22Rv1 (cell line): ENCODE data around the gene CITED1.
"Not testable (repeated sequence)": the region's sequence is repeated elsewhere in the genome, so short reads cannot be mapped to it uniquely, and the experiment has no call there.

ENCODE experiments used
- H3K27ac ChIP-seq: fragments of 450-650 bp; 2 replicates; pipeline ENCODE4 v1.5.1; 2017
- CTCF ChIP-seq: fragments of 450-650 bp; IDR thresholded peaks from 2 replicates; pipeline ENCODE4 v1.5.1; 2017; ENCODE audit warnings: mild to moderate bottlenecking
- ZFX ChIP-seq: fragments of 450-650 bp; IDR thresholded peaks from 2 replicates; pipeline ENCODE4 v1.6.1; 2017; ENCODE audit warnings: antibody characterized with exemption, borderline replicate concordance

Gene CITED1

GRCh38 chrX:72346302-72346949 is 40.7 kb upstream of the CITED1 start:
- TF ChIP-seq ZFX = no peak
- no peak overlapping the region for H3K27ac ChIP-seq

GRCh38 chrX:72340626-72341025 is 34.9 kb upstream of the CITED1 start:
- H3K27ac ChIP-seq = no peak overlapping the region
- TF ChIP-seq ZFX (no peak), CTCF (no peak)

GRCh38 chrX:72340041-72340440 is 34.3 kb upstream of the CITED1 start:
- TF ChIP-seq CTCF = no peak
- TF ChIP-seq ZFX = no peak
- no peak overlapping the region for H3K27ac ChIP-seq

GRCh38 chrX:72330131-72330530 is 24.4 kb upstream of the CITED1 start:
- H3K27ac ChIP-seq = no peak overlapping the region
- no peak for TF ChIP-seq CTCF
- TF ChIP-seq ZFX = no peak

- TF ChIP-seq ZFX = no peak
- TF ChIP-seq CTCF = no peak
- no peak overlapping the region for H3K27ac ChIP-seq
Observed at GRCh38 chrX:72326605-72327300, 21.0 kb upstream of the CITED1 start.

GRCh38 chrX:72319651-72320050 is 13.9 kb upstream of the CITED1 start:
- H3K27ac ChIP-seq = not testable (repeated sequence)

GRCh38 chrX:72317139-72317538 is 11.4 kb upstream of the CITED1 start:
- TF ChIP-seq ZFX (no peak), CTCF (no peak)

GRCh38 chrX:72316408-72317110 is 10.8 kb upstream of the CITED1 start:
- no peak overlapping the region for H3K27ac ChIP-seq
- TF ChIP-seq ZFX = no peak
- no peak for TF ChIP-seq CTCF

More at GRCh38 chrX:72317139-72317538, 11.4 kb upstream of the CITED1 start:
- H3K27ac ChIP-seq = no peak overlapping the region
